ENCODE data around the gene SYCP2L. TPM values are rescaled to one million over a fixed set of nuclear protein-coding genes. Genes with fewer than 3 reads are reported as not detected.

The SYCP2L gene
- total RNA-seq (2014; rRNA removed; shearing (Covaris generic)): not detected in 2 replicates
- polyA plus RNA-seq (2016; fragmentation: Nextera tagmentation; extraction: Ambion mirVana): 0.13 TPM in 1 of 2 replicates, not detected in the other

- no peak within 1 kb of the TSS for H3K27ac ChIP-seq
- no peaks in the 10 kb centered on the region for H3K9me3 ChIP-seq (ENCODE audit: low read depth)
- WGBS, 2 experiments (ENCODE audit: low coverage in 1 of 2, low lambda C conversion rate in 2 of 2, missing lambda C conversion rate in 2 of 2): 11 to 13% methylated on average over 47 to 51 of the region's 58 CpGs
- H3F3A ChIP-seq (ENCODE audit: insufficient read depth): no peaks in the 10 kb centered on the region
- in situ Hi-C loops (cut with MboI): no loop called here
- H3K9ac ChIP-seq: no peak within 1 kb of the TSS
- peak within 1 kb of the TSS; percentile 44 for H3K4me3 ChIP-seq
- H3K36me3 ChIP-seq (ENCODE audit: low read depth): no peaks in the 10 kb centered on the region
- TF ChIP-seq EZH2 (IDR thresholded peaks at IDR 0.05; ENCODE audit: insufficient read depth, poor library complexity, severe bottlenecking) (no peak), EZH2phosphoT487 (IDR thresholded peaks at IDR 0.05; ENCODE audit: insufficient read depth, low read depth) (no peak)
- H3K79me2 ChIP-seq (ENCODE audit: insufficient read depth): no peaks in the 10 kb centered on the region
- peaks cover 58% of the 10 kb centered on the region for H3K27me3 ChIP-seq (replicated peaks; ENCODE audit: insufficient read depth)
- no peaks in the 10 kb centered on the region for H4K20me1 ChIP-seq (ENCODE audit: insufficient read depth)
- H3K4me1 ChIP-seq (ENCODE audit: insufficient read depth): no peaks in the 10 kb centered on the region
- H3K9me2 ChIP-seq (ENCODE audit: insufficient read depth): no peaks in the 10 kb centered on the region
- peak within 1 kb of the TSS; percentile 45 for H2AFZ ChIP-seq
- peak within 1 kb of the TSS; percentile 36 for H3K4me2 ChIP-seq (ENCODE audit: unreplicated experiment)
- DNase-seq: peak; percentile 51
These were observed at the start of gene SYCP2L for GRCh38 chr6:10886691-10887502. Gene SYCP2L, plus strand, starts transcription at chr6:10887052. Its CDS starts 75 bp downstream, at chr6:10887127.

GRCh38 chr6:10837622-10837994, 49.2 kb upstream of the SYCP2L start:
- peak overlapping the region; percentile 80 for H3K4me2 ChIP-seq (ENCODE audit: unreplicated experiment)
- no peaks in the 10 kb centered on the region for H3K79me2 ChIP-seq (ENCODE audit: insufficient read depth)
- no peaks in the 10 kb centered on the region for H3K4me1 ChIP-seq (ENCODE audit: insufficient read depth)
- DNase-seq: peak; percentile 46
- H3F3A ChIP-seq (ENCODE audit: insufficient read depth): no peaks in the 10 kb centered on the region
- no peaks in the 10 kb centered on the region for H3K36me3 ChIP-seq (ENCODE audit: low read depth)
- peak overlapping the region; percentile 80 for H2AFZ ChIP-seq
- no peaks in the 10 kb centered on the region for H3K9me3 ChIP-seq (ENCODE audit: low read depth)
- TF ChIP-seq EZH2phosphoT487 (IDR thresholded peaks at IDR 0.05; ENCODE audit: insufficient read depth, low read depth) (no peak), EZH2 (IDR thresholded peaks at IDR 0.05; ENCODE audit: insufficient read depth, poor library complexity, severe bottlenecking) (peak; percentile 90)
- in situ Hi-C loops (cut with MboI): no loop called here
- no peak overlapping the region for H3K27ac ChIP-seq
- WGBS, 2 experiments (ENCODE audit: low coverage in 1 of 2, low lambda C conversion rate in 2 of 2, missing lambda C conversion rate in 2 of 2): 1 to 2% methylated on average over 22 of the region's 22 CpGs
- H3K9ac ChIP-seq: peak overlapping the region; percentile 64
- H4K20me1 ChIP-seq (ENCODE audit: insufficient read depth): no peaks in the 10 kb centered on the region
- H3K9me2 ChIP-seq (ENCODE audit: insufficient read depth): no peaks in the 10 kb centered on the region
- H3K4me3 ChIP-seq: peak overlapping the region; percentile 74
- peaks cover 30% of the 10 kb centered on the region for H3K27me3 ChIP-seq (replicated peaks; ENCODE audit: insufficient read depth)

GRCh38 chr6:10837995-10838793, 48.7 kb upstream of the SYCP2L start, which contains the start of gene MAK:
Gene MAK, minus strand, starts transcription at chr6:10838539. Its CDS starts 7,891 bp downstream, at chr6:10830648.
- peak; percentile 82 for DNase-seq
- in situ Hi-C loops (cut with MboI): no loop called here
- TF ChIP-seq EZH2phosphoT487 (IDR thresholded peaks at IDR 0.05; ENCODE audit: insufficient read depth, low read depth): no peak
- TF ChIP-seq EZH2 (IDR thresholded peaks at IDR 0.05; ENCODE audit: insufficient read depth, poor library complexity, severe bottlenecking): peak; percentile 55
- no peaks in the 10 kb centered on the region for H3F3A ChIP-seq (ENCODE audit: insufficient read depth)
- peak within 1 kb of the TSS; percentile 80 for H3K4me2 ChIP-seq (ENCODE audit: unreplicated experiment)
- H3K9me2 ChIP-seq (ENCODE audit: insufficient read depth): no peaks in the 10 kb centered on the region
- WGBS, 2 experiments (ENCODE audit: low coverage in 1 of 2, low lambda C conversion rate in 2 of 2, missing lambda C conversion rate in 2 of 2): 0 to 1% methylated on average over 39 to 51 of the region's 53 CpGs
- H2AFZ ChIP-seq: peak within 1 kb of the TSS; percentile 80
- no peak within 1 kb of the TSS for H3K27ac ChIP-seq
- peaks cover 30% of the 10 kb centered on the region for H3K27me3 ChIP-seq (replicated peaks; ENCODE audit: insufficient read depth)
- peak within 1 kb of the TSS; percentile 74 for H3K4me3 ChIP-seq
- H3K4me1 ChIP-seq (ENCODE audit: insufficient read depth): no peaks in the 10 kb centered on the region
- H4K20me1 ChIP-seq (ENCODE audit: insufficient read depth): no peaks in the 10 kb centered on the region
- H3K9me3 ChIP-seq (ENCODE audit: low read depth): no peaks in the 10 kb centered on the region
- H3K79me2 ChIP-seq (ENCODE audit: insufficient read depth): no peaks in the 10 kb centered on the region
- no peaks in the 10 kb centered on the region for H3K36me3 ChIP-seq (ENCODE audit: low read depth)
- H3K9ac ChIP-seq: peak within 1 kb of the TSS; percentile 64

GRCh38 chr6:10838794-10839333, 48.0 kb upstream of the SYCP2L start:
- Histone ChIP-seq H3K36me3 (ENCODE audit: low read depth) (no peaks in the 10 kb centered on the region), H4K20me1 (ENCODE audit: insufficient read depth) (no peaks in the 10 kb centered on the region), H3K4me3 (peak overlapping the region; percentile 74), H3K27me3 (replicated peaks; ENCODE audit: insufficient read depth) (peaks cover 30% of the 10 kb centered on the region), H3K9me3 (ENCODE audit: low read depth) (no peaks in the 10 kb centered on the region), H3K79me2 (ENCODE audit: insufficient read depth) (no peaks in the 10 kb centered on the region), H3F3A (ENCODE audit: insufficient read depth) (no peaks in the 10 kb centered on the region), H3K9ac (no peak overlapping the region), H3K4me1 (ENCODE audit: insufficient read depth) (no peaks in the 10 kb centered on the region), H2AFZ (peak overlapping the region; percentile 80), H3K27ac (no peak overlapping the region), H3K4me2 (ENCODE audit: unreplicated experiment) (peak overlapping the region; percentile 80), H3K9me2 (ENCODE audit: insufficient read depth) (no peaks in the 10 kb centered on the region)
- no peak for TF ChIP-seq EZH2 (IDR thresholded peaks at IDR 0.05; ENCODE audit: insufficient read depth, poor library complexity, severe bottlenecking)
- TF ChIP-seq EZH2phosphoT487 (IDR thresholded peaks at IDR 0.05; ENCODE audit: insufficient read depth, low read depth): no peak
- WGBS, 2 experiments (ENCODE audit: low coverage in 1 of 2, low lambda C conversion rate in 2 of 2, missing lambda C conversion rate in 2 of 2): 71 to 72% methylated on average over 8 of the region's 8 CpGs
- no peak for DNase-seq
- in situ Hi-C loops (cut with MboI): no loop called here
